NCI-H1694 (cell line): Measurements from ENCODE around the gene NEK6.

Experiments used
- DNase-seq: peaks from one replicate; lab custom pipeline; 2025; lab: John Stamatoyannopoulos, UW

The NEK6 gene

GRCh38 chr9:124399968-124400940 is 142.5 kb downstream of the NEK6 start:
- no peak for DNase-seq
